Progenitor cell of endocrine pancreas (in vitro differentiated cells): ENCODE data around the gene TWF1. TPM values are rescaled to one million over a fixed set of nuclear protein-coding genes. Genes with fewer than 3 reads are reported as not detected.

ENCODE experiments used
- DNase-seq: peaks from one replicate; pipeline ENCODE4 v3.0.0; 2021; ENCODE audit warnings: low spot score; ENCODE audit not compliant: unreplicated experiment
- H3K27ac Mint-ChIP-seq: 2 replicates; pipeline ENCODE4 v1.8.0; 2021; ENCODE audit warnings: mild to moderate bottlenecking, moderate library complexity, mixed read lengths
- H3K27me3 Mint-ChIP-seq: 2 replicates; pipeline ENCODE4 v1.8.0; 2021; ENCODE audit warnings: mixed read lengths
- H3K36me3 Mint-ChIP-seq: 2 replicates; pipeline ENCODE4 v1.8.0; 2022; ENCODE audit warnings: mixed read lengths; ENCODE audit not compliant: insufficient read depth
- H3K4me1 Mint-ChIP-seq: 2 replicates; pipeline ENCODE4 v1.8.0; 2021; ENCODE audit warnings: low read depth, mixed read lengths
- H3K4me3 Mint-ChIP-seq: 2 replicates; pipeline ENCODE4 v1.8.0; 2021; ENCODE audit warnings: low read depth, mild to moderate bottlenecking, moderate library complexity, mixed read lengths
- H3K9me3 Mint-ChIP-seq: 2 replicates; pipeline ENCODE4 v1.8.0; 2021; ENCODE audit warnings: low read depth, mixed read lengths
- total RNA-seq: library from RNA; stranded (reverse); gene quantifications from 2 replicates; pipeline ENCODE4 v1.2.1, GENCODE V29; 2021
- TF ChIP-seq, protein P1 (sequence below): fragments of 200-600 bp; sonication (generic); IDR thresholded peaks from one replicate; pipeline ENCODE4 v1.5.0; 2021; ENCODE audit warnings: antibody characterized with exemption, mild to moderate bottlenecking; ENCODE audit not compliant: unreplicated experiment

Gene TWF1
- total RNA-seq, 1 donor from 2014 or later = 58.4 TPM

DNA sequence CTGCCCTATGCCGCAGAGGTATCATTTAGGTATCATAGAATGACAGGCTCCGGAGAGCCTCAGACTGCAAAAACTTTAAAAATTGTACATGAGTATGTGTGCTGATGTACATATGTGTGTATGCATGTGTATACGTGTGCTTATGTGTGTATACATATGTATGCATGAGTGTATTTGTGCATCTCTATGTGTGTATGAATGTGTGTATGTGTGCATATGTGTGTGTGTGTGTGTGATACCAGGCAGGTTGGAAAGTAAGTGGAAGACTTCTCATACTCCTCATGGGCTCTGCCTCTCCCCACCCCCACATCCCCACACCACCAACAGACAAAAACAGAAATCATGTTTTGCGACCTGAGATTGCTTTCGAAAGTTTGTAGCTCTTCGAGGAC is 29.1 kb upstream of the TWF1 start:
- Mint-ChIP-seq H3K27ac (peak overlapping the region; percentile 90), H3K36me3 (no peaks in the 10 kb centered on the region), H3K27me3 (peaks cover 16% of the 10 kb centered on the region), H3K4me3 (peak overlapping the region; percentile 74), H3K4me1 (peaks cover 12% of the 10 kb centered on the region), H3K9me3 (no peaks in the 10 kb centered on the region)
- TF ChIP-seq, protein P1, sequence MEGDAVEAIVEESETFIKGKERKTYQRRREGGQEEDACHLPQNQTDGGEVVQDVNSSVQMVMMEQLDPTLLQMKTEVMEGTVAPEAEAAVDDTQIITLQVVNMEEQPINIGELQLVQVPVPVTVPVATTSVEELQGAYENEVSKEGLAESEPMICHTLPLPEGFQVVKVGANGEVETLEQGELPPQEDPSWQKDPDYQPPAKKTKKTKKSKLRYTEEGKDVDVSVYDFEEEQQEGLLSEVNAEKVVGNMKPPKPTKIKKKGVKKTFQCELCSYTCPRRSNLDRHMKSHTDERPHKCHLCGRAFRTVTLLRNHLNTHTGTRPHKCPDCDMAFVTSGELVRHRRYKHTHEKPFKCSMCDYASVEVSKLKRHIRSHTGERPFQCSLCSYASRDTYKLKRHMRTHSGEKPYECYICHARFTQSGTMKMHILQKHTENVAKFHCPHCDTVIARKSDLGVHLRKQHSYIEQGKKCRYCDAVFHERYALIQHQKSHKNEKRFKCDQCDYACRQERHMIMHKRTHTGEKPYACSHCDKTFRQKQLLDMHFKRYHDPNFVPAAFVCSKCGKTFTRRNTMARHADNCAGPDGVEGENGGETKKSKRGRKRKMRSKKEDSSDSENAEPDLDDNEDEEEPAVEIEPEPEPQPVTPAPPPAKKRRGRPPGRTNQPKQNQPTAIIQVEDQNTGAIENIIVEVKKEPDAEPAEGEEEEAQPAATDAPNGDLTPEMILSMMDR = no peak
- DNase-seq = no peak

DNA sequence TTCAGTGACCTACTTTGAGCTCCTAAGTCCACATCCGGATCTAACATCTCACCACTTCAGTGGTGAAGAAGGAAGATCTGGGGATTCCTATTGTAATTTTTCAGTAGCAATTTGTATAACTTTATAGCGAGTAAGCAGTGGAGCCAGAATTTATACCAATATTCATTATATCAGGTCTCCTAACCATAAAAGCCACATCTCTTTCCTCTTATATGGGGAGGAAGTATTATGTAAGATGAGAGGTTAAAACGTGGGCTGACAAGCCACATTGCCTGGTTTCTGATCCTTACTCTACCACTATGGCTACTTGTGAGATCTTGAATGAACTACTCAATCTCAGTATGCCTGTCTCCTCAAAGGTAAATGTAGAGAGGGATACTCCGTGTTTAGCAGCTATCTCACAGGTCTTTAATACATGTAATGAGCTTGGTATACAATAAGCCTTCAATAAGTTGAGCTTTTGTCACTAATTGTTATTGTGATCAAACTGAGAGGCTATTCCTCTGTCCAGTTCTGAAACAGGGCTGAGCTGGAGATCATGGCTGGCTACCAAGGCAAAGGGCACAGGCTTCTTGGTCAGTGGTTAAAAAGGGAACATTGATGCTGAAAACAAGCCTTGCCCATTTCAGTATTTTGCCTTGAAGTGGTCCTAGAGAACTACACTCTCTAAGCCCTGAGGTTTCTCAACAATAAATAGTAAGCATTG is 26.5 kb upstream of the TWF1 start:
- H3K36me3 Mint-ChIP-seq = no peaks in the 10 kb centered on the region
- no peak overlapping the region for H3K4me3 Mint-ChIP-seq
- H3K9me3 Mint-ChIP-seq = no peaks in the 10 kb centered on the region
- no peak overlapping the region for H3K27ac Mint-ChIP-seq
- peaks cover 4% of the 10 kb centered on the region for H3K4me1 Mint-ChIP-seq
- no peak for DNase-seq
- TF ChIP-seq, protein P1 = no peak
- peaks cover 13% of the 10 kb centered on the region for H3K27me3 Mint-ChIP-seq

DNA sequence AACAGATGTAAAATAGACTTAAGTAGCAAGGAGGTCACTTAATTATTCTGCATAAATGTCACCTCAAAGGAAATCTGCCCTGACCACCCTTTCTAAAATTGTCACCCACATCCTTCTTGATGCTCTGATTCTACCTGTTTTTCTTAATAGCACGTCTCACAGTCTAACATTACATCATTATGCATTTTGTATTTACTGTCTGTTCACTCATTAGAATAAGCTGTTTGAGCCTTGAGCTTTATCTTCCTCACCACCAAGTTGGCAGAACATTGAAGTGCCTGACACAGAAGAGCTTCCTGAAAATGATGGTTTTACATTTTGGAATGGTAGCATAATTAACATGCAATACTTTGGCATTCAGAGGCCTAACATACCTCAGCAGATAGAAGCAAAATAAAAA is 21.0 kb upstream of the TWF1 start:
- TF ChIP-seq, protein P1 = no peak
- no peak overlapping the region for H3K4me3 Mint-ChIP-seq
- no peaks in the 10 kb centered on the region for H3K36me3 Mint-ChIP-seq
- no peaks in the 10 kb centered on the region for H3K4me1 Mint-ChIP-seq
- H3K27ac Mint-ChIP-seq = no peak overlapping the region
- DNase-seq = no peak
- peaks cover 4% of the 10 kb centered on the region for H3K27me3 Mint-ChIP-seq
- H3K9me3 Mint-ChIP-seq = no peaks in the 10 kb centered on the region

DNA sequence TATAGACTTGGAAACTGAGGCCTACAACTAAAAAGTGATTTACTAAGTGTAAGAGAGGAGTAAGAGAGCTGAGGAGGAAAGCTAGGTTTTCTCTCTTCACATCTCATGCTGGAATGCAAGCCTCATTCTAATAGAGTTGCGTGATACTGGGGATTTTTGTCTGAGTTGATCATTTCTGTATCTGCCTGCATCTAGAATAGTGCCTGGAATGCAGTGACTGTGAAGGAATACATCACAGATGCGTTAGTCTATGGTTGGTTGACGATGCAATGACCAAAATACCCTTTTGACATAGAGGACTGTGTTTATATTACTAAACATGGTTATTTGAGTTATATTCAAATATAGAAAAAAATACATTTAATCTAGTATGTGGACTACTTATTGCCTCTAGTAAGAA is 20.6 kb upstream of the TWF1 start:
- no peaks in the 10 kb centered on the region for H3K9me3 Mint-ChIP-seq
- peaks cover under 1% of the 10 kb centered on the region for H3K27me3 Mint-ChIP-seq
- H3K4me3 Mint-ChIP-seq = no peak overlapping the region
- DNase-seq = no peak
- no peaks in the 10 kb centered on the region for H3K4me1 Mint-ChIP-seq
- no peaks in the 10 kb centered on the region for H3K36me3 Mint-ChIP-seq
- no peak overlapping the region for H3K27ac Mint-ChIP-seq
- TF ChIP-seq, protein P1 = no peak

DNA sequence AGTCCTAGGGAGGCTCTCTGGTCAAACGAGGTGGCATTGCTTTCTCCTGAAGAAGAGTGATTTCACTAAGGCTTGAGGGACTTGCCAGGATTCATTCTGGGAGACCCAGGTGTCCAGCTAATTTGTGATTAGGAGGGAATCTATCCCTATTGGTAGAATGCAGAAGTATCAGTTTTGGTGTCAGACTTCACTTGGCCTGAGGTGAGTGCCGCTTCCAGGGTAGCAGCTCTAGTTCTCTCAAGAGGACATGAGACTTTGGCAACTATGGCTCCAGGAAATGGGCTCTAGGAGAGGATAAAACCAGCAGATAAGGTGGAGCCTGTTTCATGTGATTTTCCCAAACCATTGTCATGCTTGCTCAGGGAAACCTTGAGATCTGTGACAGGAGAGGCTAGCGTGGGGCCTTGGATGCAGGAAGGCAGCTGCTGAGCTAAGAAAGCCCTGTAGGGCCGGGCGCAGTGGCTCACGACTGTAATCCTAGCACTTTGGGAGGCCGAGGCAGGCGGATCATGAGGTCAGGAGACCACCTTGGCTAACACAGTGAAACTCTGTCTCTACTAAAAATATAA is 18.2 kb upstream of the TWF1 start:
- Mint-ChIP-seq H3K36me3 (no peaks in the 10 kb centered on the region), H3K4me1 (no peaks in the 10 kb centered on the region), H3K9me3 (no peaks in the 10 kb centered on the region), H3K4me3 (no peak overlapping the region), H3K27me3 (no peaks in the 10 kb centered on the region), H3K27ac (no peak overlapping the region)
- DNase-seq = no peak
- TF ChIP-seq, protein P1 = no peak
